ENCODE measurements around the gene FAM193A.
A peak's percentile ranks its signal among the peaks of the same experiment; 100 is the strongest.

Gene FAM193A

GRCh38 chr4:2572076-2572475 lies 35.6 kb downstream of the FAM193A start:
- Histone ChIP-seq H3K18ac (ENCODE audit: low read depth in 1 of 2, low read length in 2 of 2) (no peak overlapping the region), H3K27me3 (ENCODE audit: control insufficient read depth in 1 of 2, insufficient read depth in 1 of 2, low read length in 2 of 2) (no peaks in the 10 kb centered on the region), H3K4me3 (ENCODE audit: insufficient read depth in 1 of 2, low read depth in 1 of 2, low read length in 2 of 2) (no peak overlapping the region), H3K36me3 (ENCODE audit: control insufficient read depth in 1 of 2, insufficient read depth in 2 of 2, low read depth in 1 of 2, low read length in 2 of 2) (peaks cover 7 to 26% of the 10 kb centered on the region in 2 experiments), H3K9ac (ENCODE audit: low read length) (no peak overlapping the region), H3K4ac (ENCODE audit: low read depth in 1 of 2, low read length in 2 of 2) (no peak overlapping the region), H2AK5ac (ENCODE audit: low read length, severe bottlenecking) (no peak overlapping the region), H3K4me1 (ENCODE audit: control insufficient read depth, insufficient read depth, low read depth, low read length) (peaks cover 14% of the 10 kb centered on the region), H2BK12ac (ENCODE audit: low read length in 2 of 2) (no peak overlapping the region), H3K4me2 (ENCODE audit: low read length, poor library complexity, severe bottlenecking) (no peak overlapping the region), H2BK15ac (ENCODE audit: low read depth, poor library complexity, severe bottlenecking) (no peak overlapping the region), H3K14ac (ENCODE audit: low read length in 2 of 2) (no peak overlapping the region), H3K23ac (ENCODE audit: low read length in 2 of 2) (no peak overlapping the region), H3K9me3 (ENCODE audit: control insufficient read depth, low read length) (no peaks in the 10 kb centered on the region), H2BK5ac (ENCODE audit: low read depth, low read length, poor library complexity, severe bottlenecking) (no peak overlapping the region), H2BK120ac (ENCODE audit: low read depth, low read length) (no peak overlapping the region), H3K79me1 (replicated peaks; ENCODE audit: low read length, poor library complexity, severe bottlenecking) (peaks cover 16% of the 10 kb centered on the region), H4K91ac (ENCODE audit: low read length) (no peak overlapping the region), H2AFZ (ENCODE audit: low read depth, low read length) (no peak overlapping the region), H4K8ac (ENCODE audit: low read length) (no peak overlapping the region), H3K27ac (ENCODE audit: low read length, poor library complexity, severe bottlenecking) (no peak overlapping the region)
- no peak for DNase-seq
- 94% methylated on average over 12 of the region's 12 CpGs for WGBS

- no peak overlapping the region for H2BK120ac ChIP-seq (ENCODE audit: low read depth, low read length)
- no peak overlapping the region for H3K18ac ChIP-seq (ENCODE audit: low read depth in 1 of 2, low read length in 2 of 2)
- H3K14ac ChIP-seq (ENCODE audit: low read length in 2 of 2), result no peak overlapping the region
- no peak overlapping the region for H3K4ac ChIP-seq (ENCODE audit: low read depth in 1 of 2, low read length in 2 of 2)
- H3K27me3 ChIP-seq (ENCODE audit: control insufficient read depth in 1 of 2, insufficient read depth in 1 of 2, low read length in 2 of 2), result no peaks in the 10 kb centered on the region
- peaks cover 11% of the 10 kb centered on the region for H3K4me1 ChIP-seq (ENCODE audit: control insufficient read depth, insufficient read depth, low read depth, low read length)
- no peak overlapping the region for H2BK12ac ChIP-seq (ENCODE audit: low read length in 2 of 2)
- no peaks in the 10 kb centered on the region for H3K9me3 ChIP-seq (ENCODE audit: control insufficient read depth, low read length)
- no peak overlapping the region for H2AFZ ChIP-seq (ENCODE audit: low read depth, low read length)
- H4K91ac ChIP-seq (ENCODE audit: low read length), result no peak overlapping the region
- peaks cover 2 to 22% of the 10 kb centered on the region in 2 experiments for H3K36me3 ChIP-seq (ENCODE audit: control insufficient read depth in 1 of 2, insufficient read depth in 2 of 2, low read depth in 1 of 2, low read length in 2 of 2)
- no peak overlapping the region for H2AK5ac ChIP-seq (ENCODE audit: low read length, severe bottlenecking)
- no peak overlapping the region for H3K4me3 ChIP-seq (ENCODE audit: insufficient read depth in 1 of 2, low read depth in 1 of 2, low read length in 2 of 2)
- no peak overlapping the region for H4K8ac ChIP-seq (ENCODE audit: low read length)
- H3K9ac ChIP-seq (ENCODE audit: low read length), result no peak overlapping the region
- H3K79me1 ChIP-seq (replicated peaks; ENCODE audit: low read length, poor library complexity, severe bottlenecking), result peaks cover 13% of the 10 kb centered on the region
- H3K27ac ChIP-seq (ENCODE audit: low read length, poor library complexity, severe bottlenecking), result no peak overlapping the region
- no peak overlapping the region for H2BK15ac ChIP-seq (ENCODE audit: low read depth, poor library complexity, severe bottlenecking)
- WGBS, result 95% methylated on average over 3 of the region's 4 CpGs
- DNase-seq, result no peak
- H2BK5ac ChIP-seq (ENCODE audit: low read depth, low read length, poor library complexity, severe bottlenecking), result no peak overlapping the region
- no peak overlapping the region for H3K4me2 ChIP-seq (ENCODE audit: low read length, poor library complexity, severe bottlenecking)
- no peak overlapping the region for H3K23ac ChIP-seq (ENCODE audit: low read length in 2 of 2)
Measured at GRCh38 chr4:2572866-2573265, 36.4 kb downstream of the FAM193A start.

GRCh38 chr4:2574009-2574408 lies 37.6 kb downstream of the FAM193A start:
- Histone ChIP-seq H3K4me3 (ENCODE audit: insufficient read depth in 1 of 2, low read depth in 1 of 2, low read length in 2 of 2) (no peak overlapping the region), H3K79me1 (replicated peaks; ENCODE audit: low read length, poor library complexity, severe bottlenecking) (peaks cover 15% of the 10 kb centered on the region), H3K27ac (ENCODE audit: low read length, poor library complexity, severe bottlenecking) (no peak overlapping the region), H2BK12ac (ENCODE audit: low read length in 2 of 2) (no peak overlapping the region), H4K91ac (ENCODE audit: low read length) (no peak overlapping the region), H2BK120ac (ENCODE audit: low read depth, low read length) (no peak overlapping the region), H3K27me3 (ENCODE audit: control insufficient read depth in 1 of 2, insufficient read depth in 1 of 2, low read length in 2 of 2) (no peaks in the 10 kb centered on the region), H2AFZ (ENCODE audit: low read depth, low read length) (no peak overlapping the region), H3K18ac (ENCODE audit: low read depth in 1 of 2, low read length in 2 of 2) (no peak overlapping the region), H2BK5ac (ENCODE audit: low read depth, low read length, poor library complexity, severe bottlenecking) (no peak overlapping the region), H3K4me2 (ENCODE audit: low read length, poor library complexity, severe bottlenecking) (no peak overlapping the region), H4K8ac (ENCODE audit: low read length) (peak overlapping the region; percentile 39), H2AK5ac (ENCODE audit: low read length, severe bottlenecking) (no peak overlapping the region), H3K23ac (ENCODE audit: low read length in 2 of 2) (no peak overlapping the region), H3K4me1 (ENCODE audit: control insufficient read depth, insufficient read depth, low read depth, low read length) (peaks cover 11% of the 10 kb centered on the region), H3K9ac (ENCODE audit: low read length) (no peak overlapping the region), H3K36me3 (ENCODE audit: control insufficient read depth in 1 of 2, insufficient read depth in 2 of 2, low read depth in 1 of 2, low read length in 2 of 2) (peaks cover 2 to 22% of the 10 kb centered on the region in 2 experiments), H3K14ac (ENCODE audit: low read length in 2 of 2) (no peak overlapping the region), H2BK15ac (ENCODE audit: low read depth, poor library complexity, severe bottlenecking) (no peak overlapping the region), H3K9me3 (ENCODE audit: control insufficient read depth, low read length) (no peaks in the 10 kb centered on the region), H3K4ac (ENCODE audit: low read depth in 1 of 2, low read length in 2 of 2) (peak overlapping the region in 1 of 2 experiments; percentile 24)
- WGBS, result 93% methylated on average over 7 of the region's 7 CpGs
- no peak for DNase-seq

- Histone ChIP-seq H4K8ac (ENCODE audit: low read length) (no peak overlapping the region), H3K14ac (ENCODE audit: low read length in 2 of 2) (peak overlapping the region in 1 of 2 experiments; percentile 4), H4K91ac (ENCODE audit: low read length) (no peak overlapping the region), H2BK15ac (ENCODE audit: low read depth, poor library complexity, severe bottlenecking) (no peak overlapping the region), H3K18ac (ENCODE audit: low read depth in 1 of 2, low read length in 2 of 2) (no peak overlapping the region), H3K27ac (ENCODE audit: low read length, poor library complexity, severe bottlenecking) (no peak overlapping the region), H3K4me1 (ENCODE audit: control insufficient read depth, insufficient read depth, low read depth, low read length) (peaks cover 11% of the 10 kb centered on the region), H2BK12ac (ENCODE audit: low read length in 2 of 2) (no peak overlapping the region), H3K9me3 (ENCODE audit: control insufficient read depth, low read length) (no peaks in the 10 kb centered on the region), H2BK120ac (ENCODE audit: low read depth, low read length) (no peak overlapping the region), H3K9ac (ENCODE audit: low read length) (no peak overlapping the region), H3K4me3 (ENCODE audit: insufficient read depth in 1 of 2, low read depth in 1 of 2, low read length in 2 of 2) (no peak overlapping the region), H3K4ac (ENCODE audit: low read depth in 1 of 2, low read length in 2 of 2) (no peak overlapping the region), H3K79me1 (replicated peaks; ENCODE audit: low read length, poor library complexity, severe bottlenecking) (peaks cover 14% of the 10 kb centered on the region), H3K4me2 (ENCODE audit: low read length, poor library complexity, severe bottlenecking) (no peak overlapping the region), H3K23ac (ENCODE audit: low read length in 2 of 2) (peak overlapping the region in 1 of 2 experiments; percentile 2), H2AK5ac (ENCODE audit: low read length, severe bottlenecking) (no peak overlapping the region), H2BK5ac (ENCODE audit: low read depth, low read length, poor library complexity, severe bottlenecking) (no peak overlapping the region), H3K36me3 (ENCODE audit: control insufficient read depth in 1 of 2, insufficient read depth in 2 of 2, low read depth in 1 of 2, low read length in 2 of 2) (peaks cover 2 to 19% of the 10 kb centered on the region in 2 experiments), H3K27me3 (ENCODE audit: control insufficient read depth in 1 of 2, insufficient read depth in 1 of 2, low read length in 2 of 2) (no peaks in the 10 kb centered on the region), H2AFZ (ENCODE audit: low read depth, low read length) (no peak overlapping the region)
- no peak for DNase-seq
- WGBS, result 97% methylated on average over 9 of the region's 9 CpGs
Measured at GRCh38 chr4:2574863-2575262, 38.4 kb downstream of the FAM193A start.
